Measurements from ENCODE around the gene IDE.
A peak's percentile ranks its signal among the peaks of the same experiment; 100 is the strongest.

IDE gene

DNA sequence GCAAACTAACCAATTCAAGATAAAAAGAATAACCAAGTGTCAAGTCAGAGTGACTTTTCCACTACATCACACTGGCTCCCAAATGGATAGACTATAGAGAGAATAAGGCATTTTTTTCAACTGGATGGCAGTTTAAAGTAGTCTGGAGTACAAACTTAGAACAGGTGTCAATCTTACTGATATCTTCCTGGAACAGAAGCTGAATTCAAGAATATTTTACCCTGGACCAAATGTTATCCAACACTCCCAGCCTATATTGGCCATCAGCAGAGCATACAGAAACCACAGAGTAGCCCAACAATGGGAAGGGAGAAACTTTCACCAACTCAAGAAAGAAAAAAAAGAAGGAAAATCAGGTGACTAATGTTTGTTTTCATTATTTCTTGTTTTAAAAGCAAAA, 11.5 kb downstream of the IDE start:
- DNase-seq = no peak

DNA sequence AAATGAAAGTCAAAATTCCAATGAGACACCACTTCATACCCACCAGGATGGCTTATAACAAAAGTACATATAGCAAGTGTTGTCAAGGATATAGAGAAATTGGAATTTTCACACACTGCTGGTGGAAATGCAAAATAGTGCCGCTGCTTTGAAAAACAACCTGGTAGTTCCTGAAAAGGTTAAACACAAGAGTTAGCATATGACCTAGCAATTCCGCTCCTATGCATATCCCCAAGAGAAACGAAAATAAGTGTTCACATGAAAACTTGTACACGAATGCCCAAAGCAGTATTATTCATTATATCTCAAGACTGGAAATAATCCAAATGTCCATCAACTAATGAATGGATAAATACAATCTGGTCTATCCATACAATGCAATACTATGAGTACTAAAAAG, 14.8 kb downstream of the IDE start:
- no peak for DNase-seq

DNA sequence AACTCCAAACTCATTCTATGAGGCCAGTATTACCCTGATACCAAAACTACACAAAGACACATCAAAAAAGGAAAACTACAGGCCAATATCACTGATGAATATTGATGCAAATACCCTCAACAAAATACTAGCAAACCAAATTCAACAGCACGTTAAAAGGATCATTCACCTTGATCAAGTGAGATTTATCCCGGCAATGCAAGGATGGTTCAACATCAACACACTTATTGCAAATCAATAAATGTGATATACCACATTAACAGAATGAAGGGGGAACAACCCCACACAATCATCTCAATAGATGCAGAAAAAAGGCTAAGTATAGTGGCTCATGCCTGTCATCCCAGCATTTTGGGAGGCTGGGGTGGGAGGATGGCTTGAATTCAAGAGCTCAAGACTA, 19.9 kb downstream of the IDE start:
- no peak for DNase-seq

DNA sequence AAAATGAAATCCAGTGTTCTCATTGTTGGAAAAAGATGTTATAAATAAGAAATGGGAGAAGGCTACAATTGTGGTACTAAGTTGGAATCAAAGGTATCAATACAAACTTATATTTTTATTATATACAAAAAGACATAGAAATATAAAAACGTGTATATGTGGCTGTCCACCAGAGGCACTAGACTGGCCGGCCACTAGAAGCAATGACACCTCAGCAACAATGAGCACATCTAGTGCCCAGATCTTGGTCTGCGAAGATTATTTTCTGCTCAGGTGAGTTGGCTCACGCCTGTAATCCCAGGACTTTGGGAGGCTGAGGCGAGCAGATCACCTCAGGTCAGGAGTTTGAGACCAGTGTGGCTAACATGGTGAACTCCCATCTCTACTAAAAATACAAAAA, 21.6 kb downstream of the IDE start:
- DNase-seq = no peak

DNA sequence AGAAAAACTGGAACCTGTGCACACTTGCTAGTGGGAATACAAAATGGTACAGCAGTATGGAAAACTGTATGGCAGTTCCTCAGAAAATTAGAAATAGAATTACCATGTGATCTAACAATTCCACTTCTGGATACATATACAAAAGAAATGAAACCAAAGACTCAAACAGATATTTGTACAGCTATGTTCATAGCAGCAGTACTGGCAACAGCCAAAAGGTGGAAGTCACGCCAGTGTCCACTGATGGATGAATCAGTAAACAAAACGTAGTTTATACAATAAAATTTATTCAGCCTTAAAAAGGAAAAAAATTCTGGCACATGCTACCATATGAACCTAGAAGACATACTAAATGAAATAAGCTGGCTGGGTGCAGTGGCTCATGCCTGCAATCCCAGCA, 23.0 kb downstream of the IDE start:
- DNase-seq = no peak

DNA sequence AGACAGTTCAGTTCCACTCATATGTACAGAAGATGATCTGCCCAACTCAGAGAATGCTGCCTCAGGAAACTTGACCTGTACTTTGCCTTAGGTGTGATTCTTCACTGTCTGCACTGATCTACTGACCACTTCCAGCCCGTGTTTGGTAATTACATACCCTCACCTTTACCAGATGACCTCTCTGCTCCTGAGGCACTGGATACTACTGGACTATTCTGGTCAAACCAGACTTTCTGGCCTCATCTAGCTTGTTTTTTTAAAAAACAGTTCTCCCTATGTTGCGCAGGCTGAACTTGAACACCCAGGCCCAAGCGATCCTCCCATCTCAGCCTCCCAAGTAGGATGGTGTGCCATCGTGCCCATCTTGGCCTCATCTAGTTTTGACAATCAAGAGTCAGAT, 26.2 kb downstream of the IDE start:
- no peak for DNase-seq

DNA sequence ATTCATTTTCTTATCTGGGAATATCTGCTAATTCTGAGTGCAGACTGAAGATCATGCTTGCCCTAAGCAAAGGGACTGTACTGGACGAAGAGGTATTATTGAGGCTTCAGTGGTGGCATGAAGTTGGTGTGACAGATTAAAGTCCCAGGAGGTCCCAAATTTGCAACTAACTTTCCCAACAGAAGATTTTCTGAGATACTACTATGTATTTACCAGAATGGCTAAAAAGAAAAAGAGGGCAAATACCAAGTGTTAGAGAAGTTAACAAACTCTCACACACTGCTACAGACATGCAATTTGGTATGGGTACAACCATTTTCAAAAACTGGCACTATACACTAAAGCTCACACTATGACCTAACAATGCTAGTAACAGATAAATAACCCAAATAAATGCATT, 28.3 kb downstream of the IDE start:
- no peak for DNase-seq

DNA sequence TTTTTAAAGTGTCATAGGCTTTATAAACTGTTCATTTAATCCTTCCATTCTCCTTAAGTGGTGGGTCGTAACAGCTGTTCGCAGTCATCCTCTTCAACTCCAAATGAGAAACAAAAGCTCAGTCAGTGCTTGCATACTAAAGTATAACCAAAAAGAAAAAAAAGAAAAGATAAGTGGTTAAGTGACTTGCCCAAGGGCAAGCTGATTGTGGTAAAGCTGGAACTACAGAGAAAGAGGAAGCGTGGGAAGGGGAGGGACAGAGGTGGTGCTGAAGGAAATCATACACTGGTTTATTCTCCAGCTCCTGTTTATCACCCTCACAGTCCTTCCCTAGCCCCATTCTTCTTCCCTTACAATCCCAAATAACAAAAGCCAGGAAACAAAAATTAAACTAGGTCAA, 29.6 kb downstream of the IDE start:
- DNase-seq = peak; percentile 14

DNA sequence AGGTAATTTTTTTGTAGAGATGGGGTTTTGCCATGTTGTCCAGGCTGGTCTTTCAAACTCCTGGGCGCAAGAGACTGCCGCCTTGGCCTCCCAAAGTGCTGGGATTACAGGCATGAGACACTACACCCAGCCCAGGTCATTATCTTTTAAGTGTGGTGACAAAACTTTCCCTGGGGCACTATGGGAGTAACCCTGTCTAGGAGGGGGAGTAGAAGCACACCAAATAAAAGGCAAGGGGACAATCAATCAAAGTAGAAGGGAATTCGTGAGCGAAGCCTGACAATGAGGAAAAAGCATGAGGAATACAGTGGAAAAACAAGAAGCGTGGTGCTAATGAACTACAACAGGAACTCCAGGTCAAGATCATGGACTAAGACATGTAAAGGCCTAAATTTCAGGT, 31.4 kb downstream of the IDE start:
- DNase-seq = no peak

DNA sequence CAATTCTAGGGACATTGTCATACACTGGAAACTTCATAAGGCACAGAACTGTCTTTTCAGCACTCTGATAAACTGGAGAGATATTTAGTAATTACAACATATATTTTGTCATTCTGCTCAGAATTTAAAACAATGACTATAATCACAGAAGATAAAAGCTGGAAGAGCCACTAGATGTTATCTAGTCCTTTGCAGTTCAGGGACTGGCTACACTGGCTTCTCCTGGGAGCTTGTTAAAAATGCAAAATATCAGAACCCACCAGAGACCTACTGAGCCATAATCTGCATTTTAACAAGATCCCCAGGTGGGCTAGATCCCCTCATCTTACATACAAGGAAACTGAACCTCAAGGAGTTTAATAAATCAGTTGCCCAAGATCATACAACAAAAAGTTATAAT, 32.3 kb downstream of the IDE start:
- no peak for DNase-seq

DNA sequence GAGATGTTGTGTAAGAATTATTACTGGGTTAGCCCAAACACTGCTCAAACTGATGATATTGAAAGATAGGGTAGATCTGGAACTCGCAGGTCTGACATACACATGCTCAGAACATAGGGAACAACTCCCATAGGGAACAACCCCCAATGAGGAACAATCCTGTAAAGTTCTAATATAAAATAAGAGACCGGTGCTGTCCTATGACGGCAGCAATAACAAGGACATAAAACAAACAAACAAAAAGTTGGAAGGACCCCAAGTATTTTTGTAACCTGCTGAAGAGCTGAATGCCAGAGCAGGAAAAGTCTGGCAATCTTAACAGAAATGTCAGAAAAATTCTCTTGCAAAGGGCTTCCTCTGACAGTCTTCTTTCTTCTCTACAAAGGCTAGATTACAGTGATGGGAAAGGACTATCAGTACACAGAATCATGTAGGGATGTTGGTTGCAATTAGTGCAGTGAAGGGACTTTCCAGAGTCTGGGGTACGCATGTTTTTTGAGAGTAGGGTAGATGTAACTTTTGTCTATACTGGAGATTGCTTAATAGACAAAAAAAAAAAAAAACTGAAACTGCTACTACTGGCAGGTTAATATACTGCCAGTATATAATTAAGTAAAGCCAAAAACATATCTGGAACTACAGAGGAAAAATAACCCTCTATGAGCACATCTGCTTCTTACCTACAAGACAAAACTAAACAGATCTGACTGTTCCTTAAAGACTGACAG, 35.5 kb downstream of the IDE start:
- DNase-seq = no peak

DNA sequence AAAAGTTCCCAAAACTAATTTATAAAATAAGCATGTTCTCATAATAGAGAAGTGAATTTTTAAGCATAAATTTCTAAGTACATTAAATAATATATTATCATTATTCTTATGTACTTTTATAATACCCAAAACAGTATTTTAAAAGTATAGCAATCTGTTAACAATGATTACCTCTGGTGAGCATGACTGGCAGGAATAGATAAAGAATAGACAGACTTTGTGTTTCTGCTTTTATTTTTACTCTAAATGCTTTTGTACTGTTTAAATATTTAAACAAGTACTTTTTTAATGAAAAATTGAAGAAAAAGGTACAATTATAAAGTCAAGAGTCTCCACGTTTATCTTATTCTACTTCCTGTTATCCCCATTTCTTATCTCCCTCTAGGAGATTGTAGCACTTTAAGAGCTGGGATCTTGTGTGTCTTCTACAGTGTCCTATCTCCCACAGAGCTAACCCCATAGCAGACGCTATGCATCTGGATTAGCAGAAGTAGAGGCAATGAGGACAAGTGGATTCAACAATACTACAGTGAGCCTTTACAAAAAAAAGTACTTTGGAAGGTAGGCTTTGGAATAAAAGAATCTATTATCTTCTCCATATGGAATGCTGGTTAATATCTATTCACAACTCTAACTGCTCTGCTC, 42.9 kb downstream of the IDE start:
- no peak for DNase-seq

DNA sequence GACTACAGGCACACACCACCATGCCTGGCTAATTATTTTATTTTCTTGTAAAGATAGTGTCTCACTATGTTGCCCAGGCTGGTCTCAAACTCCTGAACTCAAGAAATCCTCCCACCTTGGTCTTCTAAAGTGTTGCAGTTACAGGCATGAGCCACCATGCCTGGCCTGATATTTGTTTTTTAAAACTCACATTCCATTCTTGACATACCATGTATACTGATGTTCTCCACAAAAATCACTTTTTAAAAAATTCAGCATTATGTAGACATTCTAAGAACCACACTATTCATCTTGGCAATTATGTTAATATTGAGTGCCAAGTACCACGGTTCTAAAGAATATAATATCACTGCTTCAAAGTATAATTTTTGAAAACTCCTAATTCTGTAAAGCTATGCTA, 43.5 kb downstream of the IDE start:
- no peak for DNase-seq

DNA sequence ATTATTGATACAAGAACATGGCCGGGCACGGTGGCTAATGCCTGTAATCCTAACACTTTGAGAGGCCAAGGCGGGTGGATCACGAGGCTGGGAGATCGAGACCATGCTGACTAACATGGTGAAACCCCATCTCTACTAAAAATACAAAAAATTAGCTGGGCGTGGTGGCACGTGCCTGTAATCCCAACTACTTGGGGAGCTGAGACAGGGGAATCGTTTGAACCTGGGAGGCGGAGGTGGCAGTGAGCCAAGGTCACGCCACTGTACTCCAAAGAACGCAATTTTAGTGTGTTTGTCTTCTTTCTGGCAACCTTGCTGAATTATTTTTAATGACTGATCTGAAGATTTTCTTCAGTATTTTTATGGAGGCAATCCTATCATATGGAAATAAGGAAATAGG, 46.2 kb downstream of the IDE start:
- DNase-seq = no peak

DNA sequence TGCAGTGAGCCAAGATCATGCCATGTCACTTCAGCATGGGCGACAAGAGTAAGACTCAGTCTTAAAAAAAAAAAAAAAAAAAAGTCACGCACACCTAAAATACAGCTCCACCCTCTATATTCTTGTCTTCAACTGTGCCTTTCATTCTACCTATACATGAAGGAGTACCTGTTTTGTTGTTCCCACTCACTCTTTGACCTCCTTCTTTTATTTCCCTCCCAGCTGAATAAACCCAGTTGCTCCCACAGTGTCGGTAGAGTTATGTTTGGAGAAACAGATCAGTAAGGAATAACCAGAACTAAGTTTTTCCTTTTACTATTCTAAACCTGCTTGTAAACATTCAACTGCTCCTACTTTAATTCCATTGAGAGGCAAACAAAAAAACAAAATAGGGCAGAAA, 50.3 kb downstream of the IDE start:
- no peak for DNase-seq

DNA sequence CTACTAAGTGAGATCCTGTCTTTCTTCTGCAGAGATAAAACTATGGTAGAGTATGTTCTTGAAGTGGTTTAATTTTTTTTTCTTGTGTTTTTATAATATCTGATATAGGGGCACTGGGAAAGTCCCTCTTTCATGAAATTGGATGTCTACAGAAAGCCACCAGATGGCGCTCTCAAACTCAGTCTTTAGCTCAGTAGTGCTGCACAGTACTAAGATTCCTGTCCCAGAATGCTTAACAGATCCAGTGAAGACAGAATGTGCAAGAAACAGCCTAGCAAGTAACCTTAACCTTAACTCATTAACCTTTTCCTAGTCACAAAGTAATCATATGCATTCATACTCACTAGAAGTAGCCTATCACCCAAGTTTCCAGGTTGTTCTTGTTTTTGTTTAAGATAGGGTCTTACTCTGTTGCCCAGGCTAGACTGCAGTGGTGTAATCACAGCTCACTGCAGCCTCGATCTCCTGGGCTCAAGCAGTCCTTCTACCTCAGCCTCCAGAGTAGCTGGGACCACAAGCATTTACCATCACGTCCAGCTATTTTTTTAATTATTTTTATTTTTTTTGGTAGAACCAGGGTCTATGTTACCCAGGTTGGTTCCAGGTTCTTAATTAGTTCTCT, 56.7 kb downstream of the IDE start:
- DNase-seq = peak; percentile 69

DNA sequence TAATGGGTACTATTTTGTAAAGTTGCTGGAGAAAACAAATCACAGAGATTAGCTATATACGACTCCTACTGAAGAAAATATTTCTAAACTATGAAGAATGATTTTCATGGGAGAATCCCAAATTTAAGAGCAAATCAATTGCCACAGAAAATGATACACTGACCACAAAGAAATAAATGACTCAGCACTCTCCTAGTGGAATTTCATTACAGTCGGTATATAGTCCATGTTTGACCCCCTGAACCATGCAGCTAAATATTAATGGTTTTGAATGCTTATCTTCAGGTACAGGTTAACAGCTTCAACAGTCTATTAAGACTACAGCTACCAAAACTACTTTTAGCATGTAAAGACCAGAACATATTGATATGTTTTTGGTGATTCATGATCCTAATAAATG, 65.0 kb downstream of the IDE start:
- DNase-seq = no peak

DNA sequence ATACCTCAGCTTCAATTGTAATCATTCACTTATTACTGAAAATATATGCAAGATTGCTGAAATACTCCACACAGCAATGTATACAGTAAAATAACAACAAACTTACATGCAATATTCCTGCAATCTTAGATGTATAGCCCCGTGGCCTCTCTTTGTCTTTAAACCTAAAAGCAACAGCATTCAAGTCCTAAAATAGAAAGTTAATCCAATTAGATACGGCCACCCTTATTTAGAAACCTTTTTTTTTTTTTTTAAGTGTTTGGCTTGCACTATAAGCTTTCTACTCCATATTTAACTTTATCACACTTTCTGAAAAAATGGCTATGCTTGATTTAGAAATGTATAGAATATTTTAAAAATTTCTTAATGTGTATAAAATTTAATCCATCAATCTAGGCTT, 67.6 kb downstream of the IDE start:
- no peak for DNase-seq

DNA sequence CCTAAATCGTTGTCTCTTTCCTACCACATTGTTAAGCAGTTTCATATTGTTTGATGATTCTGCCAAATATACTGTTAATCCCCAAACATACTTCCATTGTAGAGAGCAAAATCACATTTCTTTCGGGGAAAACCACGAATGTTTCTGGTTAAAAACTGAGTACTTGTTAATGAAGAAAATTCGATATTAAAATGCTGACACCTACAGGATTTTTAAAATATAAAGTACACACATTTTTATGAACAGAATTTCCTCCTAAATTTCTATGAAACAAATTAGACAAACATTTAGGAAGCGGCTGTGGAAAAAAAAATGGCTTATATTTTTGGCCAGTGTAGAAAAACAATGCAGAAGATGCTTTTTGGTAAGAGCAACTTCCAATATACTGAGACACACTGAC, 68.8 kb downstream of the IDE start:
- DNase-seq = no peak

DNA sequence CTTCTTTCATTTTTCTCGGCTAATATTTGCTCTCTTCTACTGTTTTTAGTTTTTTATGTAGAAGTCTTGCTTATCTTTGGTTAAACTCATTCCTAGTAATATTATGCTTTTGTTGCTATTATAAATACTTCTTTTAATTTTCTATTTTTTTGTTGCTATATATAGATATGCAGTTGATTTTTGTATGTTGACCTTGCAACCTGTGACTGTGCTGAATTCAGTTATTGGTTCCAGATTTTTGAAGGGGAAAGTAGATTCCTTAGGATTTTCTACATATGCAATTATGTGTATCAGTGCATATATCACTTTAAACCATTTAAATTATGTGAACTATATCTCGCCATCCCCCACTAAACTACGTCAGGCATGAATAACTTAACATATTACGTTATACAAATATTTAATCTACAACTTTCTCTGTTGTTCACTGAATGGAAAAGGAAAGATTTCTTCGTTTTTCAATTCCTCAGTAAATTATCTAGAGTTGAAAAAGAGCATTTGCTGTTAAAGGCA, 71.5 kb downstream of the IDE start:
- DNase-seq = no peak

DNA sequence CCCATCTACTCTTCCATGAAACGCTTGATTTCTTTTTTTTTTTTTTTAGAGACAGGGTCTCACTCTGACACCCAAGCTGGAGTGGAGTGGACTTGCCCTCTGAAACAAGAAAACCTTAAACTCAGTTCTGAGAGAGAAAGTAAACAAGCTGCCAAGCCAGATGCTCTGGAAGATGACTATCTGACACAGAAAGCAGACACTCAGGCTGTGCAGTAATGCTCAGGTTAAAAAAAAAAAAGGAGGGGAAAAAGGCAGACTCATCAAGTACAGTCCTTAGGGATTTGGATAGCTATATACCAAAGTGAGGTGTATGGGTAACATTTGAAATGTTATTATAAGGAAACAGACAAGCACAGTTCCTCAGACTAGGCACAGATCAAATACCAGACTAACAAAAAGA, 80.5 kb downstream of the IDE start:
- DNase-seq = no peak

DNA sequence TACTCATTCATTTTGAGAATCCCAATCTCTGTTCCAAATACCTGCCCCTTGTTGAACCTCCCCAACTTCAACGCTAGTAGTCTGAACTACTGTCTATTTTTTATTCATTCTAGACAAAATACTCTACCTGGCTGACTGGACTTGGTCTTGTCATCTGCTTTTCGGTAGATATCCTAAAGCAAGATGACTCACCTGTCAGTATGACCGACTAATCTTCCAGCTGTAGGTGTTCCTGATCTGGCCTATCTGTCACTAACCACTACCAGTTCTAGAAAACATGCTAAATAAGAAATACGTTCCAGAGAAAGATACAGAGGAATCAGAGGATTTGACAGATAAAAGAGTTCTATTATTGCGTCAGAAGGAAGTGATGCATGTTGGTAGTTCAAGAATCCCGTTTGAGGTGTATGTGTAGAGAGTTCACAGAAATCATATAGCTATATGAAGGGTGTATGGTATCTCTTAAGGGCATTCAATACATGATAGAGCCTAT, 81.1 kb downstream of the IDE start:
- no peak for DNase-seq

DNA sequence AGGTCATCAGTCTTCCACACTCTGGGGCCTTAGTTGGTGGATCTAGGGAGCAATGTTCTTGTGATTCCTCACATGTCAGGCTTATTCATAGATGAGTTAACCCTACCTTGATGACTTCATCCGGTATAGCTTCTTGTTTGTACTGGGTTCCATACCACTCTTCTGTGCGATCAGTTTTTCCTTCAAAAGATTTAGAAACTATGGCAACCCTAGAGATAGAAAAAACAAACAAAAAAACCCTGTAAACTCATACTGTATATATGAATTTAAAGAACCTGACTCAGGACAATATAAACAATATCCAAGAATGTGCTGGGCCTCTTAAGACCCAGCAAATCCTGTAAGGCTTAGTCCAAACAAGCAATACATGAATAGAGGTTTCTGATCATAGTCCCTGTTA, 83.5 kb downstream of the IDE start:
- no peak for DNase-seq

DNA sequence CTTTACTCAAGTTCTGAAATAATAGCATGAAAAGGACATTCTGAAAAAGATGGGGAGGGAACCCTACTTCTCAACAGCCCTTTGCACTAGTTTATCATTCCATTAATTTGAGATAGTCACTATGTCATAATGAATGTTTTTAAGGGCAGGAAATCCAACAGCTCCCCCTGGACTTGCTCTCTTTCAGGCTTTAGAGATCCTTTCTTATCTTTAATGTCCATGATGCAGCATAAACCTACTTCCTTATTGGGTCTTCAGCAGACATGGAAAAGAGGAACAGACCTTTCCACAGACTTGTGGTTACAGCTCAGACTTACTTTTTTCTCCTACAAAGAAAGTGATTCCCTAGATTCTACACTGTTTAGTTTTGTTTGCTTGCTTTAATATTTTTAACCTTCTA, 87.3 kb downstream of the IDE start:
- no peak for DNase-seq

Measured in stimulated activated CD4-positive, alpha-beta T cell treated with anti-CD3 and anti-CD28 coated beads, Interleukin-15, amount 100 ng/mL, for 24 hours (primary cell).